HG03108 (cell line): Measurements from ENCODE around the gene NADK.
"Not testable (repeated sequence)": the region's sequence is repeated elsewhere in the genome, so short reads cannot be mapped to it uniquely, and the experiment has no call there.

Experiments used
- ATAC-seq: cut with Tn5 transposase; IDR thresholded peaks from one replicate; pipeline ENCODE4 v1.9.1; 2021; ENCODE audit warnings: moderate library complexity; ENCODE audit not compliant: unreplicated experiment

The NADK gene

GRCh38 chr1:1748686-1749321, 29.5 kb downstream of the NADK start:
- no peak for ATAC-seq

- ATAC-seq, result peak; percentile 73
Observed at GRCh38 chr1:1746566-1746909, 31.7 kb downstream of the NADK start.

DNA sequence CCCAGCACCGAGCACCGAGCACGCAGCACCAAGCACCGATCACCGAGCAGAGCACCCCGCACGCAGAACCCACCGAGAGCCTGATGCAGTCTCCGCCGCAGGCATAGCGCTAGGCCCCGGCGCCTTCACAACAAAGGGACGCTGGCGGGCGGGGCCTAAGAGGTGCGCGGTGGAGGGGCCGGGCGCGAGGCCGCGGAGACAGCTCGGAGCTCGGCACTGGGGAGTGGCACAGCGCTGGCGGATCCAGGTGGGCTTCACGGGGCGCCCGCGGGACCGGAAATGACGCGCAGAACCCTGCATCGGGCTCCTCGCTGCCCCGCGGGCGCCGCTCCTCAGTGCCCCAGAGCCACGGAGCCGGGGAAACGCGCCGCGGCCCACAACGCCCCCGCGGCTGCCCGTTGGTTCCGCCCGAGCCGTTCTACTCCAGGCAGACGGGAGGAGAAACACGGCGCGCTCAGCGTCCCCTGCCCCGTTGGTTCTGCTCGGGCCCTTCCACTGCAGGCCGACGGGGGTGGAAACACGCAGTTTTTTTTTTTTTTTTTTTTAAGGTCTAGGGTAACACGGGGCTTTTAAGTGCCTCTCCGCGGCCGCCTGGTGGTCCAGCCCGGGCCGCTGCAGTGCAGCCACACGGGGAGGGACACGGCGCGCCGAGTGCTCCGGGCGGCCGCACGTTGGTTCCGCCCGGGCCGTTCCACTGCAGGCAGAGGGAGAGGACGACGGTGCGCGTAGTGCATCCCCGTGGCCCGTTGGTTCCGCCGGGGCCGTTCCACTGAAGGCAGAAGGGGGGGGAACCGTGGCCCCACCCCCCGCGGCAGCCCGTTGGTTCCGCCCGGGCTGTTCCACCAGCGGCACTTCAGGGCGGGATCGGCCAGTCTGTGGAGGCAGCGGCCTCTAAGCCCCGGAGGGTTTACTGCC, 32.4 kb downstream of the NADK start:
- peak; percentile 73 for ATAC-seq

DNA sequence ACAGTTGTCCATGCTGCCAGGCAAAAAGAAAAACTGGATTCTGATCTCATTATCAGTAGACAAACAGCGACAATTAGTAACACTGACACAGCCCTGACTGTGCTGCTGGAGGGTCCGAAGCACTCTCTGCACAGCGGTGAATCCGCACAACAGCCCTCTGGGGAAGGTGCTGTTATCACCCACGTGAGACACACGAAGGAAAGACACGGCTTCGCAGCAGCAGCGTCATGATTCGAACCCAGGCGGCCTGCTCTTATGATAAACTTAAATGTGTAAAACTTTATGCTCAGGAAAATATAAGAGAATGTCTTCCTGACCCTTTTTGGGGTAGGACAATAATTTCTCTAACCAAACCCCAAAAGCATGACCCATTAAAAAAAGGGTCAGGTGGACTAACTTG, 35.7 kb downstream of the NADK start:
- not testable (repeated sequence) for ATAC-seq

DNA sequence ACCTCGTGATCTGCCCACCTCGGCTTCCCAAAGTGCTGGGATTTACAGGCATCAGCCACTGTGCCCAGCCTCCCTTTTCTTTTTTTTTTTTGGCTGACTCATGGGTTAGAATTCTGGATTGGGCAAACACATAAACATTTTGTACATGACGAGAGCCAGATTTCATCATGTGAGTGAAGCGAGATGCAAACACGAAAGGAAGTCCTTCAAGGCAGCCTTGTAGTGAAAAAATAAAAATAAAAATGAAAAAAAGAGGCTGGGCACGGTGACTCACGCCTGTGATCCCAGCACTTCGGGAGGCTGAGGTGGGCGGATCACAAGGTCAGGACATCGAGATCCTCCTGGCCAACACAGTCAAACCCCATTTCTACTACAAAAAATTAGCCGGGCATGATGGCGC, 37.3 kb downstream of the NADK start:
- ATAC-seq, result not testable (repeated sequence)

DNA sequence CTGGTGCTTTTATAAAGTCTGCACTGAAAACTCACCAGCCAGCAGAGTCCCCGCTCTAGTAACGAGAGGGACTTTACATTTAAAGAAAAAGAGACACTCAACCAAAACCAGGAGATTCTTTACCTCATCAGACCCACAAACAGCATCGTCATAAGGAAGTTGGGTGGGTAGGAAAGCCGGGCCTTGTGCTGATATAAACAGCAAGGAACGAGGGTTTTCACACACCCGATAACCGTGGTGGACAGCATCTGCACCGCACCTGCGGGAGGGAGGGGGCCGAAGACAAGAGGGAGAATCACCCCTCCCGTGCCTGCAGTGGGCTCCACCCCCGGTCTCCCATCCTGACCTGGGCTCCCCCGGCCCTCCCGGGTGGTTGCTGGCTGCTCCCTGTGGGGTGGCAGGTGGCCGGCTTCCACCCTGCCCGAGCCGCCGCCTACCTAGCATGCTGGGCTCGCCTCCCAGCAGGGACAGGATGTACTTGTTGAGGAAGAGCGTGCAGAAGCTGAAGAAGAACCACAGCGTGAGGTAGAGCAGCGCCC, 39.4 kb downstream of the NADK start:
- ATAC-seq, result not testable (repeated sequence)

GRCh38 chr1:1737675-1738590, 40.3 kb downstream of the NADK start:
- ATAC-seq, result not testable (repeated sequence)

- no peak for ATAC-seq
Observed at GRCh38 chr1:1732381-1732780, 45.9 kb downstream of the NADK start.

GRCh38 chr1:1730870-1731269, 47.4 kb downstream of the NADK start:
- ATAC-seq, result no peak

DNA sequence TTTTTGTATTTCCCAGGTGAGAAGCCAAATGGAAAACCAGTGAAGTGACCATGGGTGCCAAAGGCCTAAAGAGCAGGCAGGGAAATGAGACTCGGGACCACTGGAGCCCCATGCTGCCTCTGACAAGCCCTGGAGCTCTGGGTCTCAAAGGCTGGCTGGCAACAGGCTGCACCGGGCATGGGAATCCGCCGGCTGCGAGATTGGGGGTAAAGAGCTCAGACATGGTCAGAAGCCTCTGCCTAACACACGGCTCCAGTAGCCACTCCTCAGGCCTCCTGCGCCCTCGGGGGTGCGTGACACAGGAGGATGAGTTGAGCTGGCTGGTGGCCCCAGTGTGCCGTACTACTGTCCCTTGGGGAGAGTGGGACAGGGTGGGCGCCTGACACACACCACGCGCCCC, 48.0 kb downstream of the NADK start:
- ATAC-seq, result not testable (repeated sequence)

GRCh38 chr1:1729116-1729816, 49.0 kb downstream of the NADK start:
- ATAC-seq, result not testable (repeated sequence)

DNA sequence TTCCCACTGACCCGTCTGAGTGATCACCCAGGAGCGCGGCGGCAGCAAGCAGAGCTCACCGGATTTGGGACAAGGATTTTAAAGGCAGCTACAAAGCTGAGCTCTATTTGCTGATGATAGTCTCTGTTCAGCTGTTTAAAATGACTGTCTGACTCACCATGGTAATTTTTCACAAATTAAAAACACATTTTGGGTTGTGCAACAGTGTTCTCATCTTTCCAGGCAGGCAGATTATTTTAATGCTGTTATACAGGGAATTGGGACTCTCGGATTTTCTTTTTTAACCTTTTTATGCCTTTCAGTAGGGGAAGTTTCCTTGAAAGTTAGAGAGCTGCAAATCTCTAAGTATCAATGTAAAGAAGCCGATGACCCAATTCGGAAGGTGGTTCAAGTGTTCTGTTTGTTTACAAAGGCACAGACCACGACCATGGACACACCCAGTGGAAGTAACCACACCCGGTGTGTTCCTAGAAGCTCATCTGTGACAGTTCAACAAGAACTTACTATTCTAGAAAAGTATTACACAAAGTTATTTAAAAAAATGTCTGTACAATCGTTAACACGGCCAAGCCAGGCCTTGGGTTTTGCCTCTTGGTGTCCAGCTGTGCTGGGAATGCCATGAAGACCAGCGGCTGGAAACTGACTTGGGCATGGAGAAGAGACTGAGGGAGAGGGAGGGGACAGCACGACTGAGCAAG, 49.8 kb downstream of the NADK start:
- ATAC-seq, result not testable (repeated sequence)

DNA sequence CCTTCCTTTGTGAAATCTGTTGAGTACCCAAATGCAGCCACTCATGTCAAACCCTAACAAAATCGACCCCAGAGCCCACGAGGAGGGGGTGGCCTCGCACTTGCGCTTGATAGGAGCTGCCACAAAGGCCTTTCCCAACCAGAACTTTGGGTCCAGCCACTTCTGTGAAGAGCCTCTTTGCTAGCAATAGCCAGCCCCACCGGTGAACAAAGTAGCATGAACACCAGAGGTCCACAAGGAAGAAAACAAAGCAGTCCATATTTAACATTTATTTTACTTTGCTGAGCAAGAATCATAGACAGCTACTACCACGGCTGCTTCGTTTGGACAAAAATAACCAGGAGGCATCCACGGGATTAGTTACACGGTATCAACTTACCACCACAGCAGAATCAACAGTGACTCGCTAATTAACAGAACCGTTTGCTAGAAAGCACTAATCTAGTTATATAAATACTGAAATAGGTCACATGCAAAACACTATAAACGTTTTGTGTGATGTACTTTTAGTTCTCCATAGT, 51.1 kb downstream of the NADK start:
- not testable (repeated sequence) for ATAC-seq

- not testable (repeated sequence) for ATAC-seq
Observed at GRCh38 chr1:1726088-1726487, 52.2 kb downstream of the NADK start.

DNA sequence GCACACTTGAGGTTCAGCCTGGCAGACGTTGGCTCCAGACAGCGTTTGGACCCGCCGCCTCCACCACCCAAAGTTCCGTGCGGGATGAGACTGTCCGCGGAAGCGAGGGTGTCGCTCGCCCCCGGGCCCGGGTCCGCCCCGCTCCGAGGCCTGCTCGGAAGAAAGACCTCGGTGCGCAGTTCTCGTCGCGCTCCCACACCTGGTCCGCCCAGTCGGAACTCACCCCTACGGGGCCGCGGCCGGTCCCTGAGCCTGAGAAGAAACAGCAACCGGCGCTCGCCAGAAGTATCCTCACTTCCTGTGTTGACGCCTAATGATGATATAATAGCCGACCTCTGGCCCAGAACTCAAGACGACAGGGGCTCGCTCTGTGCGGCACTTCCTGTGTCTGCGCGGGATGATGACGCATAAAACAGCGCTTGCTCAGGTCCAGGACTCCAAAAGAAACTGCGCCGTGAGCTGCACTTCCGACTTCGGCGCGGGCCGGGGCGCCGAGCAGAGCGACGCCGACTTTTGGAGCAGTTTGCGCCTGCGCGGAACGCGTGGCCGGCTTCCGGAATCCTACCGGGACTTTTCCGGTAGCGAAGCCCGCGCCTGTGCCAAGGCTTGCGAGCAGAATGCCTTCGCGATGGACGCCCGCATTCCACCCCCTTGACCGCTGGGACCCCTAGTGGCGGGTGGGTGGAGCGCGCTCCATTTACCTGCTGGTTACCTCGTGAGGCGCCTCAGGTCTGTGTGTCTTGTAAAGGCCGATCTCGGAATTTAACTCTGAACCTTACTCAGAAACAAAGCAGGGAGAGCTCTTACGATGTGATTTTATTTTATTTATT, 54.0 kb downstream of the NADK start, which contains the start of gene CDK11A:
Gene CDK11A (minus strand): TSS at position 323 of the 830 bp plus-strand sequence. CDS start 1,539 bp downstream, outside the sequence.
- peak; percentile 96 for ATAC-seq

DNA sequence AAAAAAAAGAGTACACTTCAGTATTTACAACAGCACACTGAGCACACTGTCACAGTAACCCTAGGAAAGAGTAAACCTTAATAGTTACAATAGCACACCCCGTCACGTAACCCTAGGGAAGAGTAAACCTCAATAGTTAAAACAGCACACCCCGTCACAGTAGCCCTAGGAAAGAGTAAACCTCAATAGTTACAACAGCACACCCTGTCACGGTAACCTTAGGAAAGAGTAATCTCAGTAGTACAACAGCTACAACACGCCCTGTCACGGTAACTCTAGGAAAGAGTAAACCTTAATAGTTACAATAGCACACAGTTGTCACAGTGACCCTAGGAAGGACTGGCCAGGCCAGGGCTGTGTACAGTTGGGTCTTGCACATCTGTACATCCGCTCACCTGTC, 57.1 kb downstream of the NADK start:
- ATAC-seq, result no peak

DNA sequence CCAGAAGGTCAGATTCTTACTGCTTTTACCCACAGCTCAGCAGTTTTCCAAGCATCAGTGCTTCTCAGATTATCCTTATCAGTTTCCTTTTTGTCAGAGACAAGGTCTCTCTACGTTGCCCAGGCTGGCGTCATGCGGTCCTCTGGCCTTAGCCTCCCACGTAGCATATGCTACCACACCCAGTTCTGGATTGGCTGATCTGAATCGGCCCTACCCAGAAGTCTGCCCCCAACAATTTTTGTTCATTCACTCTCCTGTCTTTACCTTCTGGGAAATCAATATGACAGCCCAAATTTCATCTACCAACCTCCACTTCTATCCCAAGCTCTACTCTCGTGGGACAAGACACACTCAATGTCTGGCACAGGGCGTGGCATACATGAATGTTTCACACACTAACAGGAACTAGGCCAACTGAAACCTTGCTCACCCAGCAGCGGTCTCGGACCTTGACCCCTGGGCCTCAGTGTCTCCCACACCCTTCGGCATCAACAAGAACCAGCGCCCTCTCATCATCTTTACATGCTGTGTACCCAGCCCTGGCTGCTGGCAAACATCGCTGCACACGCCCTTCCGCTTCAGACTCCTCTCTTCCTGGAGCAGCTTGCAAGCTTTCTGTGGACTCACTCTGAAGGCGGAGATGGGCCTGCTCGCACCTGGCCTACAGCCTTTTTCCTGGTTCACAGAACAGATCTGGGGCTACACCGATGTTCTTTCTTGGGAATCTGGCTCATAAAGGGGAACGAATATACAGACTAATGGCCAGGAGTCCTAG, 63.0 kb downstream of the NADK start:
- not testable (repeated sequence) for ATAC-seq

DNA sequence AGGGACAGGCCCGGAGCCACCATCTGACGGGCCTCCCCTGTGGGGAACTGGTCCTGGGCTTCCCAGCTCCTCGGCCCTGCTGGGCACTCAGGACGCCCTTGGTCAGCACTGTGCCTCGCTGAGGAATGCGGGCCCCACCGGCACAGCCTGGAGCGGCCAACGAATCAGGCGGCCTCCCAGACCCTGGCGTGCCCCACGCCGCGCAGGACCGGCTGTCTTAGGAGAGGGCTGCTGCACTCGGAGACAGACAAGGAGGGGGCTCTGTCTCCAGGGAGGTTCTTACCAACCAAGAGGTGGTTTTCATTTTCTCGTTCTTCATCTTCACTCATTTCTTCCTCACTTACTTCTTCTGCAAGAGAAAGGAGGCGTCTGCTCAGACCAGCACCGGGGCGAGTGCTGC, 70.4 kb downstream of the NADK start:
- ATAC-seq, result not testable (repeated sequence)
